SK-N-SH (cell line): Measurements from ENCODE around the gene KCNK17. TPM values are rescaled to one million over a fixed set of nuclear protein-coding genes. Genes with fewer than 3 reads are reported as not detected.

Source experiments
- CTCF ChIA-PET: fragments of 300-600, 350-600 bp; formaldehyde crosslinking; extraction: SDS; loops from one replicate; lab custom pipeline; 2021; lab: Yijun Ruan, JAX
- POLR2A ChIA-PET: fragments of 350-600 bp; sonication (Branson Sonifier 250); formaldehyde crosslinking; extraction: SDS; loops from one replicate; lab custom pipeline; 2020; ENCODE audit warnings: antibody characterized with exemption, inconsistent platforms; lab: Yijun Ruan, JAX
- DNase-seq: peaks from one replicate; pipeline ENCODE4 v3.0.0; 2012
- H2AFZ ChIP-seq: fragments of 200-600 bp; sonication (generic); 2 replicates; pipeline ENCODE4 v1.8.1; 2016; ENCODE audit warnings: antibody characterized with exemption, mild to moderate bottlenecking, low read depth
- H3F3A ChIP-seq: fragments of 200-600 bp; sonication (generic); replicated peaks from 2 replicates; pipeline ENCODE3; 2016; ENCODE audit warnings: antibody characterized with exemption, mild to moderate bottlenecking; ENCODE audit not compliant: insufficient read depth
- H3K27ac ChIP-seq, 2 experiments: fragments of 200-500 bp in 1 of 2; fragments of 200-600 bp in 1 of 2; sonication (Bioruptor generic) in 1 of 2; sonication (generic), shearing (Covaris generic) in 1 of 2; 2 replicates each; pipeline versions ENCODE4 v1.5.1 to v1.6.1; 2014 to 2016; ENCODE audit warnings: low read depth in 2 of 2, inconsistent platforms in 1 of 2, low read length in 1 of 2, mild to moderate bottlenecking in 1 of 2, mixed read lengths in 1 of 2
- H3K27me3 ChIP-seq: fragments of 200-600 bp; sonication (generic), shearing (Covaris generic); 2 replicates; pipeline ENCODE4 v1.6.1; 2016; ENCODE audit warnings: mixed run types; ENCODE audit not compliant: insufficient read depth
- H3K36me3 ChIP-seq, 2 experiments: fragments of 200-500 bp in 1 of 2; fragments of 200-600 bp in 1 of 2; sonication (Bioruptor generic) in 1 of 2; sonication (generic) in 1 of 2; replicated peaks in 1 of 2; 2 replicates each; pipeline versions ENCODE3 to v1.5.1; 2014 to 2016; ENCODE audit warnings: low read length in 1 of 2, mild to moderate bottlenecking in 1 of 2; ENCODE audit not compliant: insufficient read depth in 2 of 2, control insufficient read depth in 1 of 2
- H3K4me1 ChIP-seq, 2 experiments: fragments of 200-500 bp in 1 of 2; fragments of 200-600 bp in 1 of 2; sonication (Bioruptor generic) in 1 of 2; sonication (generic), shearing (Covaris generic) in 1 of 2; 2 replicates each; pipeline versions ENCODE4 v1.5.1 to v1.6.1; 2014 to 2016; ENCODE audit warnings: low read depth in 1 of 2, low read length in 1 of 2, mixed run types in 1 of 2; ENCODE audit not compliant: insufficient read depth in 2 of 2, control insufficient read depth in 1 of 2
- H3K4me2 ChIP-seq: fragments of 200-600 bp; sonication (generic), shearing (Covaris generic); 2 replicates; pipeline ENCODE4 v1.6.1; 2017; ENCODE audit warnings: mixed run types
- H3K4me3 ChIP-seq, 2 experiments: fragments of 200-500 bp in 1 of 2; fragments of 200-600 bp in 1 of 2; sonication (Bioruptor generic) in 1 of 2; sonication (generic), shearing (Covaris generic) in 1 of 2; 2 replicates each; pipeline versions ENCODE4 v1.5.1 to v1.8.1; 2014 to 2016; ENCODE audit warnings: low read depth in 2 of 2, inconsistent platforms in 1 of 2, low read length in 1 of 2, mild to moderate bottlenecking in 1 of 2, mixed read lengths in 1 of 2, moderate library complexity in 1 of 2
- H3K79me2 ChIP-seq: fragments of 200-600 bp; sonication (generic); 2 replicates; pipeline ENCODE4 v1.8.1; 2017; ENCODE audit warnings: mild to moderate bottlenecking; ENCODE audit not compliant: insufficient read depth
- H3K9ac ChIP-seq: fragments of 200-600 bp; sonication (generic); 2 replicates; pipeline ENCODE4 v1.6.1; 2017; ENCODE audit warnings: mixed run types
- H3K9me2 ChIP-seq: fragments of 200-600 bp; sonication (generic); 2 replicates; pipeline ENCODE4 v1.6.1; 2017; ENCODE audit warnings: mixed run types
- H3K9me3 ChIP-seq: fragments of 200-600 bp; sonication (generic); 2 replicates; pipeline ENCODE4 v1.6.1; 2017; ENCODE audit warnings: mixed run types, mild to moderate bottlenecking, moderate library complexity
- H4K20me1 ChIP-seq: fragments of 200-600 bp; sonication (generic); 2 replicates; pipeline ENCODE4 v1.6.1; 2017; ENCODE audit warnings: mild to moderate bottlenecking, mixed run types; ENCODE audit not compliant: insufficient read depth
- CTCF ChIP-seq: fragments of 200-600 bp; sonication (generic); IDR thresholded peaks from 2 replicates; pipeline ENCODE4 v1.6.1; 2017; ENCODE audit warnings: antibody characterized with exemption, mild to moderate bottlenecking, moderate library complexity
- ELF1 ChIP-seq: IDR thresholded peaks from 2 replicates; pipeline ENCODE4 v1.4.0; 2012
- EZH2phosphoT487 ChIP-seq: fragments of 200-600 bp; sonication (generic); IDR thresholded peaks from 2 replicates; pipeline ENCODE4 v1.6.1; 2017; ENCODE audit warnings: low read depth, mixed run types, mild to moderate bottlenecking, antibody characterized with exemption, moderate library complexity, borderline replicate concordance
- FOXM1 ChIP-seq: IDR thresholded peaks from 2 replicates; pipeline ENCODE4 v1.4.0; 2012; ENCODE audit warnings: low read depth, mild to moderate bottlenecking
- GABPA ChIP-seq: IDR thresholded peaks from 2 replicates; pipeline ENCODE4 v1.4.0; 2012; ENCODE audit warnings: low read depth, mild to moderate bottlenecking
- JUND ChIP-seq: IDR thresholded peaks from 2 replicates; pipeline ENCODE4 v1.4.0; 2012
- MAX ChIP-seq: IDR thresholded peaks from 2 replicates; pipeline ENCODE4 v1.4.0; 2012; ENCODE audit warnings: low read depth
- MEF2A ChIP-seq: IDR thresholded peaks from 2 replicates; pipeline ENCODE4 v1.4.0; 2012; ENCODE audit warnings: low read depth, borderline replicate concordance
- NRF1 ChIP-seq: IDR thresholded peaks from 2 replicates; pipeline ENCODE4 v1.6.1; 2012; ENCODE audit warnings: low read depth, mild to moderate bottlenecking, low read length
- POLR2AphosphoS5 ChIP-seq: IDR thresholded peaks from 2 replicates; pipeline ENCODE4 v1.6.1; 2012; ENCODE audit warnings: low read depth, low read length
- RAD21 ChIP-seq: IDR thresholded peaks from 2 replicates; pipeline ENCODE4 v1.6.1; 2012; ENCODE audit warnings: mild to moderate bottlenecking, low read length
- RCOR1 ChIP-seq: fragments of 150-350 bp; IDR thresholded peaks from 2 replicates; pipeline ENCODE4 v1.6.1; 2017; ENCODE audit warnings: antibody characterized with exemption, low read length
- RFX5 ChIP-seq: IDR thresholded peaks from 2 replicates; pipeline ENCODE4 v1.6.1; 2012; ENCODE audit warnings: mild to moderate bottlenecking, improper control_type of control experiment, low read length
- RXRA ChIP-seq: IDR thresholded peaks from 2 replicates; pipeline ENCODE4 v1.4.0; 2012; ENCODE audit warnings: low read depth, mild to moderate bottlenecking, borderline replicate concordance
- TEAD4 ChIP-seq: IDR thresholded peaks from 2 replicates; pipeline ENCODE4 v1.4.0; 2012; ENCODE audit warnings: mild to moderate bottlenecking, borderline replicate concordance; ENCODE audit not compliant: insufficient read depth
- ZBTB33 ChIP-seq: IDR thresholded peaks from 2 replicates; pipeline ENCODE4 v1.4.0; 2012; ENCODE audit warnings: low read depth, borderline replicate concordance
- WGBS: methylation state at CpG from one replicate; pipeline ENCODE4 v1.1.6; 2017; ENCODE audit warnings: low lambda C conversion rate; 5-methylcytosine and 5-hydroxymethylcytosine counted together
- polyA plus RNA-seq, 3 experiments: library from polyadenylated mRNA; depleted of rRNA; stranded (reverse); fragments of >200 nt; gene quantifications; 2 replicates each; pipeline ENCODE4 v1.2.3, GENCODE V29; 2012
- TF ChIP-seq, protein P1 (sequence below): IDR thresholded peaks from 2 replicates; pipeline ENCODE4 v1.4.0; 2012; ENCODE audit warnings: low read depth, borderline replicate concordance

KCNK17 gene
- polyA plus RNA-seq, 1 of the 3 experiments (the other 2 are of a cell fraction), result not detected

DNA sequence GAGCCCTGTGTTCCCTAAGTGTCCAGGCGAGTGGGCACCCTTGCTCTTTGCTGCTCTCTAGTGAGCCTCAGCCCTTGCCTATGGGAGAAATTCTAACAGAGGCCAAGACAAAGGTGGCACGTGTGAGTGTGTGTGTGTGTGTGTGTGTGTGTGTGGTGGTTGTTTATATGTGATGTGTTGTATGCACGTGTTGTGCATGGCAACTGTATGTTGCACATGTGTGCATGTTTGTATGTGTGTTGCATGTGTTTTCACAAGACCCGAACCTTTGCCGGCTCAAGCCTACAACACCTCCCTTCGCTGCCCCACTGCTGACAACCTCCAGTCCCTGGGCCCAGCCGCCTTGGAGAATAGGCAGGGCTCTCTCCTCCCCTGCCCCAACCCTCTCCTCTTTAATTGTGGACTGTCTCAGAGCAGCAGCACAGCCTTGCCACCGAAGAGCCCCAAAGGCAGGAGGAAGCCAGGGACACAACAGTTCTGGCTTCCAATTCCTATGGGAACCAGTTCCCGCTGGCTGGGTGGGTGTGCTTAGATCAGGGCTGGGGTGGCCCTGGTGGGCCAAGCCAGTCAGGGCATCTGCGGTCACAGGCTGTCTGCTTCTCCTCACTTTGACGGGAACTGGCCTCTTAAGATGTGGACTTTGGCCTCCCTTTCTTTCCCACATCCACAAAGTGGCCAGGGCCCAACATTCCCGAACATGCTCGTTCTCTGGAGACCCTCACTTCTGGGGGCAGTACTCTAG lies 5.6 kb upstream of the KCNK17 start:
- ChIA-PET CTCF (interaction anchor here (0.6 to 10.2 kb wide), 3 partner anchors 9 to 17 kb away, joined by 3 to 44 read pairs (median 20); no protein-coding TSS in a partner anchor), POLR2A (no interaction called here)
- H2AFZ ChIP-seq, result no peak overlapping the region
- no peak overlapping the region for H3K9ac ChIP-seq
- DNase-seq, result no peak
- H3K27ac ChIP-seq, result no peak overlapping the region
- no peaks in the 10 kb centered on the region for H3K36me3 ChIP-seq
- 46% methylated on average over 13 of the region's 13 CpGs for WGBS
- H3K79me2 ChIP-seq, result no peaks in the 10 kb centered on the region
- H3K4me3 ChIP-seq, result no peak overlapping the region
- no peaks in the 10 kb centered on the region for H3K27me3 ChIP-seq
- no peak for TF ChIP-seq RCOR1
- no peak for TF ChIP-seq TEAD4
- TF ChIP-seq ZBTB33, result no peak
- no peak for TF ChIP-seq EZH2phosphoT487
- no peak for TF ChIP-seq RXRA
- no peak for TF ChIP-seq RFX5
- TF ChIP-seq NRF1, result no peak
- TF ChIP-seq GABPA, result no peak
- TF ChIP-seq JUND, result no peak
- TF ChIP-seq, protein P1, sequence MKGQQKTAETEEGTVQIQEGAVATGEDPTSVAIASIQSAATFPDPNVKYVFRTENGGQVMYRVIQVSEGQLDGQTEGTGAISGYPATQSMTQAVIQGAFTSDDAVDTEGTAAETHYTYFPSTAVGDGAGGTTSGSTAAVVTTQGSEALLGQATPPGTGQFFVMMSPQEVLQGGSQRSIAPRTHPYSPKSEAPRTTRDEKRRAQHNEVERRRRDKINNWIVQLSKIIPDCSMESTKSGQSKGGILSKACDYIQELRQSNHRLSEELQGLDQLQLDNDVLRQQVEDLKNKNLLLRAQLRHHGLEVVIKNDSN, result no peak
- no peak for TF ChIP-seq RAD21
- no peak for TF ChIP-seq MEF2A
- no peak for TF ChIP-seq FOXM1
- no peak for TF ChIP-seq POLR2AphosphoS5
- TF ChIP-seq ELF1, result no peak
- no peak for TF ChIP-seq MAX
- no peak for TF ChIP-seq CTCF
- TF ChIP-seq, all 33 proteins: peak for 0
- Histone ChIP-seq H3K9me3 (no peaks in the 10 kb centered on the region), H3K9me2 (no peaks in the 10 kb centered on the region), H3F3A (no peaks in the 10 kb centered on the region), H3K4me1 (no peaks in the 10 kb centered on the region), H3K4me2 (no peak overlapping the region), H4K20me1 (no peaks in the 10 kb centered on the region)
